GM19240 (cell line): ENCODE measurements around the gene PREX1.
A peak's percentile ranks its signal among the peaks of the same experiment; 100 is the strongest.

Source experiments
- DNase-seq: peaks from one replicate; pipeline ENCODE4 v3.0.0; 2011; ENCODE audit warnings: low spot score; ENCODE audit not compliant: insufficient read length

Gene PREX1

DNA sequence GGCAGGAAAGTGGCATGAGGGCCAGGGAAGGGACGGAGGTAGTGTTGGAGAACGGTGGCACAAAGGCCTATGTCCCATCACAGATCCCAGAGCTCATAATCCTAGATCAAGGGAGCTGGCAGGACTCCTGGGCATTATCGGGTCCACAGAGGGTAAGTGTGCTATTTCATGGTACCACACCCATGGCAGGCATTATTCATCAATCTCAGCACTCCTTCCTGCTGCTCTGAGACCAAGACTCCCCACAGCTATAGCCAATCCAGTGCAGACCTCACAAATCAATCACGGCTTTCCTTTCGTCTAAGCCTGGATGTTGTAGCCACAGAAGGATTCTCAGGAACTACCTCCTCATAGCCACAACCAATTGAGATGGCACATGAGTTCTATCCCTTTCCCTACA is 187.9 kb downstream of the PREX1 start:
- DNase-seq, result no peak

DNA sequence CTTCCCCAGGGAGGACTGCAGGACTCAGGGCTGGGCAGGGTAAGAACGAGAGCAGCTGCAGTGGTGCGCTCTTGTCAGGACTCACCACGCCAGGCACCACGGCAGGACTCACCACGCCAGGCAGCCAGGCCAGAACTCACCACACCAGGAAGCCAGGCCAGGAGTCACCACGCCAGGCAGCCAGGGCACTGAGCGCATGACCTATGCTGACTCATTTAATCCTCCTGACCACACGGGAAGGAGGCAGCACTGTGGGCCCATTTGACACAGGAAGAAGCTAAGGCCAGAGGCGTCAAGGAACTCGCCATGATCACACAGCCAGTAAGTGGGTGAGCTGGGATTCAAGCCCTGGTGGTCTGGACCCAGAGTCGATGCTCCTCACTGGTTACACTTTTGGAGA is 189.3 kb downstream of the PREX1 start:
- no peak for DNase-seq

DNA sequence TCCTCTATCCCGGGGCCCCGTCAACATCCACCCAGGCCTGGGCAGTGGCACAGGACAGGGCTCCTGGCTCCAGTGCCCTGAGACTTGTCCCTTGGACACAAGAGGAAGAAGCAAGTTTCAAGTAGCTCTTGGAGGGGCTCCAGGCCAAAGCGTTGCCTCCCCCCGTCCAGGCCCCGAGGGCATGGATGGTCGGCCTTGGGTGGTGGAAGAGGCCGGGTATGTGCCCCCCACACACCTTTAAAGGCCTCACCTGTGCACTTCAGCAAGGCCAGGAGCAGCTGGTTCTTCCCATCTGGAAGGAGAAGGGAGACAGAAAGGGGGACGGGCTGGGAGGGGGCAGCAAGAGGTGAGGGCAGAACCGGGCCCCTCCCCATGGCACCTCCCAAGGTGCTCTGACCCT is 190.3 kb downstream of the PREX1 start:
- no peak for DNase-seq

DNA sequence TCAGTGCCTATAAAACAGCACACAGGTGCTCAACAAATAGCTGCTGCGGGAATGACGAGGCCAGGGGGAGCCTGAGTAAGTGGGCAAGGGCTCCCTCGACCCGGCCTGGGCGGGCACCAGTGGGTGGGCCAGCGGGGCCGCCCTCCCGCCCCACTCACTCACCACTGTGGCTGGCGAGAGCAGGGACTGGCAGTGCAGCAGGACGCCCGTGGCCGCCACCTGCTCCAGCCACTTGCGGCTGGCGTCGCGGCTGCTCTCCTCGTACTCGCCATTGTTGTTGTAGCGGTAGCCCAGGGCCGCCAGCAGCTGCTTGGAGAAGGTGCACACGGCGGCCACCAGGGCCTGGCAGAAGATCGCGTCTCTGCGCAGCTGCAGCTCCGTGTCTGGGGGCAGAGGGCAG is 191.5 kb downstream of the PREX1 start:
- DNase-seq, result no peak

DNA sequence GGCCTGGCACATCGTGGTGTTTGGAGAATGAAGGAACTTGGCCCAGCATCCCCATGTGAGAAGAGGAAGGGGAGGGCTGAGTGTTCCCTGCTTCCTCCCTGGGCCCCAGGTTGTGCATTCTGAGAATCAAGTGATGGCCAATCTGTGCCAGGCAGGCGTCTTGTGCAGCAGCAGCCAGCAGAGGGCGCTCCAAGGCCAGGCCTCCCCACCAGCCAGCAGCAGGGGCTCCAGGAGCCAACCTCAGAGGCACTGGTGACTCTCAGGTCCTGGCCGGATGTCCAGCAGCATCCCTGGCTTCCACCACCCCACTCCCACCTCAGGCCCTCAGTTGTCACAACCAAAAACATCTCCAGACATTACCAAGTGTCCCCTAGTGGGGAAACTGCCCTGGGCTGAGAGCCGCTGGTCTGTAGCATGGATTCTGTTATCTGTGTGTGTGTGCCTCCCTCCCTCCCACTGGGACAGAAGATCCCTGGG is 192.0 kb downstream of the PREX1 start:
- peak; percentile 88 for DNase-seq

DNA sequence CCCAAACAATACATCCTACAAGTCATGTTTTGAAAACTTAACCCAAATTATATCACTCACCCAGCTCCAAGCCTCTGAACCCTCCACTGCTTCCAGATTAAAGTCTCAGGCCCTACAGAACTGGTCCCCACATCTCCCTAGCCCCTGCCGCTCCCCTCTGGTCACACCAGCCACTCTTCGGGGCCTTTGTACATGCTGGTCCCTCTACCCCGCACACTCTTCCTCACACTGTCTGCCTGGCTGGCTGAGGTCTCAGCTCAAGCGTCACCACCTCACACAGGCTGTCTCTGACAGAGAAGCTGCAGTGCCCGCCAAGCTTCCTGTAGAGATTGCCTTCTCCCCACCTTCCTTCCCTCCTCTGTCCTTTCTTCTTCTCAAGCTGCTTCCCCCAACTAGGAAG is 192.4 kb downstream of the PREX1 start:
- no peak for DNase-seq

DNA sequence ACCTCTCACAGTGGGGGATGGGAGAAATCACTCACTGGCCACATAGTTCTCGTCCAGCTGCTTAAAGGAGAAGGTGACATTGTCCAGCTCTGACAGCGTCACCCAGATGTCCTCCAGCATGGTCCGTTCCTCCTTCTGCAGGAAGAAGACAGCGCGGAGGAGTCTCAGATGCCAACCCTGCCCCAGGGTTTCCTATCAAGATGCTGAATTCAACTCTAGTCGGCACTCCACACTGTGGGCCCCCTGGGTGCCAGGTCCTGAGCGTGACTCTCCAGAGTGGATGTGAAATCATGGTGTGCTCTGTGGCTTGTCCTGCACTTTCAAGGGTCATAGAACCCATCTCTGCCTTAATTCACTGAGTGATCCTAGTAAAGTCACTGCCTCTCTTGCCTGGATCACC is 193.2 kb downstream of the PREX1 start:
- no peak for DNase-seq

DNA sequence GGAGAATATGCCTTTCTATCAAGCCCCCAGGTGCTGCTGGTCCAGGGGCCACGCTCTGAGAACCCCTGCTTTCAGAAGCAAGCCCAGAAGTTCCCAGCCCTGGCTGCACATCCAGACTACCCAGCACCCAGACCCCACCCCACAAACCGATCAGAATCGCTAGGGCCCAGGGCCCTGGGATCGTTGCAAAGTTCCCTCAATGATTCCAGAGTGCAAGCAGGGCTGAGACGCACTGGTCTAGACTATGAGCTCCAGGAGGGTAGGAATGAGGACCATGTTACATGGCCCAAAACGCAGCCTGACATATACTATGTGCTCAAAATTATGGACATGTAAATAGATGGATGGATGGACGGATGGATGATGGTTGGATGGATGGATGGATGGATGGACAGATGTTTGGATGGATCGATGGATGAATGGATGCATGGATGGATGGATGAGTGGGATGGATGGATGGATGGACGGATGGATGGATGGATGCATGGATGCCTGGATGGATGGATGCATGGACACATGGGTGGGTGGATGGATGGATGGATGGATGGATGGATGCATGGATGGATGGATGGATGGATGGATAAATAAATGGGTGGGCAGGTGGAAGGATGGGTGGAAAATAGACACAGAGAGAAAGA is 194.1 kb downstream of the PREX1 start:
- no peak for DNase-seq

DNA sequence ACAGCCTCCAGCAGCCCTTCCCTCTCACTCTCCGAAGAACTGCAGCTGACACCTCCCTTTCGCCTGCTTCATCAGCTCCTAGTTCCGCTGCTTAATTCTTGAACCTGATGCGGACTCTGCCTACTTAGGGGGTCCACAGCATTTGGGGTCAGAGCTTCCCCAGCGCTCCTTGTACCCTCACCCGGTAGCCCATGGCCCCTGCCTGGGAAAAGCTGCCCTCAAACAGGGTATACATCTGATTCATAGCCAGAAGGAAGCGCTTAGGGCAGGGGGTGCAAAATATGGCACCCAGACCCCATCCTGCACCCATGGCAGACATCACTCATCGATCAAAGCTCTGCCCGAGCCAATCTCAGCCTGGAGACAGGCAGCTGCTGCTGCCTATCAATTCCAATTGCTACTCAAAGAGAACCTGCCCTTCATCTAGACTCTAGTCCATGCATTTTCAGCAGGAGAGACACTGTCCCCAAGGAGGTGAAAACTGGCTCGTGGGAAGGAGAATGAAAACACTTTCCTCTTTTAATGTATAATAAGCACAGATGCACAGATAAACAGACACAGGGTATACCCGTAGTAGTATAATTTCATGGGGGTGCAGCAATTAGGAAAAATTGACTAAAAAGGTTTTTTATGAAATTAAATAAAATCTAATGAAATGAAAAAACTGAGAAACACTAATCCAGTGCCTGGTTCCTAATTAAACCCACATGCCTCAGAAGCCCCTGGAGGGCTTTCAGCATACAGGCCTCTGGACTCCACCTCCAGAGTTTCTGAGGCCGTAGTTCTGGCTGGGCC is 194.8 kb downstream of the PREX1 start:
- no peak for DNase-seq

DNA sequence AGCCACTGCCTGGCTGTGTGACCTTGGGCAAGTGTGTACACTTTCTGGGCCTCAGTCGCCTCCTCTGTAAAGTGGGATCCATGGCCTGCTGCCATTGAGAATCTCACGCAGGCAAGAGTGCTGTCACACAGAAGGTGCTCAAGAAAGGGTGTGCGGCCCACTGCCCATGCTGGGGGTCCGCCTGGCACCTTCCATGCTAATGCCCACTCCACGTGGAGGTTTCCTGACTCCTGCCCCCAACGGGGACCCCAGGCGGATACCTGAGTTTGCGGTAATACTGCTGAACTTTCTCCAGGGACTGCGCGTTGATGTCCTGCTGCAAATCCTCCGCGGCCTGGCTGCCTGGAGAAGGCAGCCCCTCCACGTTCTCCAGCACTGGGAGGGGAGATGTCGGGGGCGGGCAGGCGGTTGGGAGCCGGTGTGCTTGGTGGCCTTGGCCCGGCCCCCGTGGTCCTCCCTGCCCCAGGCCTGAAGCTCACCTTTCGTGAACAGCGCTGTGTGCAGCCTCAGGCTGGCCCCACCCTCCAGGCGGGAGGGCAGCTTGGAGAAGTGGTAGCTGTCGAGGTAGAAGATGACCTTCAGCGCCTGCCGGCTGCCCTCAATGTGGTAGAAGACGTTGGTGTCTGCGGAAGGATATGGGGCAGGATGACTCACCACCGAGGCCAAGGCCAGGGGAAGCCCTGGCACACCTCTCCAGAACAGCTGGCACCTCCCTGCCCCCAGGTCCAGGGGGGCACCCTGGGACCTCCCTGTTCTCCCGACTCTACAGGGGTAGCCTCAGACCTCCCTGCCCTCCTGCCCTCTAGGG is 195.6 kb downstream of the PREX1 start:
- no peak for DNase-seq

DNA sequence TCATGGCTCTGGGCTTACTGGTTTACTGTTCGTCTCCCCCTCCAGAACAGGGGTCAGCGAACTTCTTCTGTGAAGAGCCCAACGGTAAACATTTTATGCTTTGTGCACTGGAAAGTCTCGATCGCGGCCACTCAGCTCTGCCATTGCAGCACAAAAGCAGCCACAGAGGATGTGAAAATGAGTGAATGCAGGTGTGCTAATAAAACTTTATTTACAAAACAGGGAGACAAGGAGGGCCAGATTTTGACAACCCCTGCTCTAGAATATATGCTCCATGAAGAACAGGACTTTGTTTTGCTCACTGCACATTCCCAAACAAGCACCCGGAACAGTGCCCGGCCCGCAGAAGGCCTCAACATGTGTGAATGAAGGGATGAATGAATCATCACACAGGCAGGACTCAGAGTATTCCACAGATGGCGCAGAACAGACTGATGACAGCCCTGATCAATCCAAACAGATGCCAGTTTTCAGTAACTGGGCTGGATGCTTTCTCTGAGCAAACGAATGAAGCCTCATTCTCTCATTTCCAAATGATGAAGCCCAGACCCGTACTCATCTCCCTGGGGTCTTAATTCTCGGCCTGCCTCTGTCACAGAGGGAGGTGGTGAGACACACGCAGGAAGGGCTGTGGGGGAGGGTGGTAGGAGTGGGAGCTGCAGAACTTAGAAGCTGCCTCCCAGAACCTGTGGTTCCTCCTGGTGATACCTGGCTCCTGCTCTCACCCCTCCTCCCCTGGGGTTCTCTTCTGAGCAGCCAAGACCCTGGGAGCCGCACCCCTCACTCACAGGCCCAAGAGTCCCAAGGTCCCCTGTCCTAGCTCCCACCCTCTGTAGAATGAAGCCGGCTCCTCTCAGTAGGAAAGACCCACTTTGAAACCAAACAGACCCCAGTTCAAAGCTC is 196.4 kb downstream of the PREX1 start:
- no peak for DNase-seq

DNA sequence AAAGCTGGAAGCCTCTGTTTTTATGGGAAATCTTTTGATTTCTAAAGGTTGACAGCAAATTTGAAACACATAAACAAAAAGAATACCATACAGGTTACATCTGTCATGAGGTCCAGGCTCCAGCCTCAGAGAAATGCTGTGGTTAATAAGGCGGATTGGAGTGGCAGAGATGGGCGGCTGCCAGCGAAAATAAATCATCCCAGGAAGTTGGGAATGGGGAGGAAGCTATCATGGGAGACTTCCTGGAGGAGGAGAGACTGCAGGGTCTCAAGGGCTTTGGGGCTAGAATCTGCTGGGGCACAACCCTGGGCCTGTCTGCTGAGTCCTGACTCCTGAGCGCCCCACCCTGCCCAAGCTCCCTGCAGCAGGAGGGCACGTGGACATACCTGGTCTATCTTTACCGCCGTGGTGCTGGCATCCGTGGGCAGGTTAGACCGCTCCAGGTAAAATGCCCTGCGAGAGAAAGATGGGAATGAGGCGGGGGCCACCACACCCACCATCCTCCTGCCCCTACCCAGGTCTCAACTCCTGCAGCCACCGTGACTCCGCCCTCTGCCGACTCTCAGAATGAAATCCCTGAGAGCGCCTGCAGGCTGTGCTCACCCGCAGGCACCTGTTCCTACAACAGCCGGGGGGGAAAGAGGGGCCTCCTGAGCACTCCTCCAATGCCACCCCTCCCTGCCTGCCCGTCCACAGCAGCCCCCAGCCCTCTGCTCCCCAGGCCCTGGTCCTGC is 197.3 kb downstream of the PREX1 start:
- DNase-seq, result no peak

DNA sequence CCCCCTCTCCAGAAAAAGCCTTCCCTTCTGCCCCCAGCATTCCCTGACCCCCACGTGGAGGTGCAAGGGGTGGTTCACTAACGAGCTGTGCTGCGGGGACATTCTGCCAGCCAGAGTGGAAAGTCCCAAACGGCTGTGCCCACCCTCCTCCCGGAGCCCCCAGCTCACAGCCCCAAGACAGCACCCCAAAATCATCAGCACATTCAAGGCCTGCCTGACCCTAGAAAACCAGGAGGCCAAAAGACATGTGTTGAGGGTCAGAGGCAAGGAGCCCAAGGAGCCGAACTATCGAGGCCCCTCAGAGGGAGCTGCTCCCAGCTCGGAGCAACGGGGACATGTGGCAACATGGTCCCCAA is 197.9 kb downstream of the PREX1 start:
- DNase-seq, result no peak

DNA sequence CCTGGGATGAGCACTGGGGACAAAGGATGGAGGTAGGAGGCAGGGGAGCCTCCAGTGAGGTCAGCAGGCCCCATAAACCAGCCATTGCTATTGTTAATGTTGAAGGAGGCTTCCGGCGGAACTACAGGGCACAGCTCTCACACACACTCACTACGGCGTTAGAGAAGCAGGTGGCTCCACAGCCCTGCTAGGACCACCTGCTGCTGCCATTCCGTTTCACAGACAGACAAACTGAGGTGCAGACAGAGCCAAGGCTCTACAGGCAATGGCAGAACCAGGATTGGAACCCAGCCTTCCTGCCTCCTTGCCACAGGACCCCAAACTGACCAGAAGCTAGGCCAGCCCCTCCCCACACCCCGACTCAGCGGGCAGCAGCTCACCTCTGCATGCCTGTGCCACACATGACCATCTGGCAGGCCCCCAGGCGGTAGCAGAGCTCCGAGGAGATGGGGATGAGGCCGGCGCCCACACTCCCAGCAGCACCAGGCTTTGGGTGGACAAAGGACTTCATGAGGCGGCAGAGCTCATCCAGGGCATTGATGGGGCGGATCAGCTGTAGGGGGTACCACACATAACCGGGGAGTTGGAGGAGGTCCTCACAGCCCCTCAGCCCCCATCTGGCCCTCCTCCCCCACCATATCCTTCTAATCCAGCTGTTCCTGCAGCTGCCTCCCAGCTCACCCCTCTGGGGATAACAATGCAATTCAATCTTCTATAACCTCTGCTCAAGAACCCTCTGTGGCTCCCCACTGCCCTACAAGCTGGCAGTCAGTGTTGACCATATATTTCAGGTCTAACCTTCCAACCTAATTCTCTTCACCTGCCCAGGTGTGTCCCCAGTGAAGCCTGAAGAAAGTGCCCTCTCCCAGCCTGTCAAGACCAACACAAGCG is 198.5 kb downstream of the PREX1 start:
- DNase-seq, result no peak

DNA sequence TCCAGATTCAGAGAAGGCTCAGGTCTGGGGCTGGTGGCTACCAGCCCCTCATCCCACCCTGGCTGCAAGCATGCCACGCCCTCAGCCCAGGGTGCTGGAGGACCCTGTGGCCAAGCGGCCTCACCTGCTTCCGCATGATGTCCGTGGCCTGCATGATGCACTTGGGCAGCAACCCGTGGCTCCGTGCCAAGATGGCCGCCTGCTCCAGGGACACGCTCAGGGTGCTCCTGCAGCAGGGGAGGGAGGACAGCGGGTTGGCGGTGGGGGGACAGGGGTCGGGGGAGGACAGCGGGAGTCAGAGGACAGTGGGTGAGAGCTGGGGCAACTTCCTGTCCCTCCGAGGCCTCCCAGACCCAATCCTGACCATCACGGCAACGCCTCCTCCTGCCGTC is 200.1 kb downstream of the PREX1 start:
- DNase-seq, result no peak

DNA sequence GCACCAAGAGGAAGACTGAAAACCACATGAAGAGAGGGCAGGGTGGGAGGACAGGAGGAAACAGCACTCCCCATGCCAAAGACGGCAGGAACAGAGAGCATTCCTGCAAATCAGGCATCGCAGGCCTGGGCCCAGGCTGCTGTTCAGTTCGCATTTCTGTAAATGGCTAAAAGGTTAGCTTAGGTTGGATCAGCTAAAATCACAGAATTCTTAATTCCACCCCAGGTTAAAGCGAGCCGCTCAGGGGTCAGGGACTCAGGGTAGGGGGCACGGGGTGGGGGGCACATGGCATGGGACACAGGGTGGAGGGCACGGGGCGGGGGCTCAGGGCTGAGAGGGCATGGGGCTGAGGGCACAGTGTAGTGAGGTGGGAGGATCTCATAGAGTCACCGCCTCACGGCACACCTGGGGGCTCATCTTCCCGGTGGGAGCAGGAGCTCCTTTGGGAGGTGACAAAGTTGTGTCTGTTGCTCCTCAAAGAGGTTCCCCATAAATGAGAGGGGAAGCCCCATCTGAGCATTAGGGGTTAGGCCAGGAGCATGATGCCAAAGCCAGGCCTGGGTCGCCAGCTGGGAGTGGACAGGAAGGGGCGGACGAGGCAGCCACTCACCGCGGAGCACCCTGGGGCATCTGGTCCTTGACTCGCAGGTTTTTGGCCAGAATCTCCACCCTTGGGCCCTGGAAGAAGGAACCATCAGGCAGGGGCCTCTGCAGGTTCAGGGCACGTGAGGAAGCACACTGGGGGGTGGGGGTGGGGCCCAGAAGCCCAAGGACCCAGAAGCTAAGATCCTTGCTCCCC is 200.7 kb downstream of the PREX1 start:
- no peak for DNase-seq

DNA sequence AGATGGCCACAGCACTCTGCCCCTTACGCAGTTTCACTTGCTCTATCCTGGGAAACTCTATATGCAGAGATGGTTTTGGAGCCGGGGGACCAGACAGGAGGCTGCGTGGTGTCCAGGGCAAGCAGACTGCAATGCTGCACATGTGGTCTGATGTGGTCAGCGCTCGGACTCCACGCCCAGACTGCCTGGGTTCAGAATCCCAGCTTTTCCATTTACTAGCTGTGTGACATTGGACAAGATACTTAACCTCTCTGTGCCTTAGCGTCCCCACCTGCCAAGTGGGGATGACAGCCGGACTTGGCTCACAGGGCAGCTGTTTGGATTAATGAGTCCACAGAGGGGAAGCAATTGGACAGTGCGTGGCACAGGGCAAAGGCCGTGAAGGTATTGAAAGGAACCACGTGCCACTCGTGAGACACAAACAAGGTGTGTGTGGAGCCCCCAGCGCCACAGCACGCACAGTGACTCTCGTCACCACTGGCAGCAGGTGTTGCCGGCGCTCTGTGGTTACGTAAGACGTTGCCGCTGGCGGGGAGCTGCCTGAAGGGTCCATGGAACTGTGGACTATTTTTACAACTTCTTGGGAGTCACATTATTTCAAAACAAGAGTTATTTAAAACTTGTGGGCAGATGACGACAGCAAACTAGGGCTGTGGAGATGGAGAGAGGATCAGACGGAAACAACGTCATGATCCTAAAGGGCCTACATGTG is 201.4 kb downstream of the PREX1 start:
- DNase-seq, result no peak
